Kidney (tissue), 14 donors: ENCODE measurements around the gene STAP2. TPM values are rescaled to one million over a fixed set of nuclear protein-coding genes. Genes with fewer than 3 reads are reported as not detected.
"Not testable (repeated sequence)": the region's sequence is repeated elsewhere in the genome, so short reads cannot be mapped to it uniquely, and the experiment has no call there.

Source experiments
- DNase-seq, 5 donors: peaks; one replicate each; pipeline ENCODE4 v3.0.0-alpha.2; 2013 to 2020
- FAIRE-seq: peaks from 2 replicates; lab custom pipeline; 2012; peaks lifted over from hg19 to GRCh38; lab: Jason Lieb, UNC
- H3K27ac ChIP-seq, 2 donors: one replicate each; pipeline ENCODE4 v1.7.0; 2013; ENCODE audit warnings: low read depth in 2 of 2, low read length in 2 of 2, inconsistent platforms in 1 of 2
- H3K27me3 ChIP-seq: one replicate; pipeline ENCODE4 v1.7.1; 2013; ENCODE audit warnings: low read length, inconsistent platforms; ENCODE audit not compliant: control insufficient read depth, insufficient read depth
- H3K36me3 ChIP-seq, 3 donors: one replicate each; pipeline versions ENCODE4 v1.7.0 to v1.7.1; 2013; ENCODE audit warnings: low read length in 3 of 3, control low read depth in 1 of 3, inconsistent platforms in 1 of 3; ENCODE audit not compliant: insufficient read depth in 3 of 3, control insufficient read depth in 2 of 3
- H3K4me1 ChIP-seq, 3 donors: one replicate each; pipeline versions ENCODE4 v1.7.0 to v1.7.1; 2013; ENCODE audit warnings: low read length in 3 of 3, inconsistent platforms in 1 of 3, low read depth in 1 of 3; ENCODE audit not compliant: control insufficient read depth in 2 of 3, insufficient read depth in 2 of 3
- H3K4me3 ChIP-seq, 3 donors: one replicate each; pipeline versions ENCODE4 v1.7.0 to v1.8.1; 2013; ENCODE audit warnings: low read length in 3 of 3, control low read depth in 1 of 3, inconsistent platforms in 1 of 3
- H3K9ac ChIP-seq, 3 donors: one replicate each; pipeline versions ENCODE4 v1.7.0 to v1.7.1; 2013; ENCODE audit warnings: low read length in 3 of 3, control low read depth in 1 of 3, inconsistent platforms in 1 of 3
- H3K9me3 ChIP-seq, 3 donors: one replicate each; pipeline versions ENCODE4 v1.7.0 to v1.7.1; 2013; ENCODE audit warnings: low read length in 3 of 3, control low read depth in 1 of 3, inconsistent platforms in 1 of 3; ENCODE audit not compliant: control insufficient read depth in 2 of 3, insufficient read depth in 1 of 3
- intact Hi-C: fragments of 100-400 bp; cut with DNase I; formaldehyde crosslinking; loops from one replicate; pipeline ENCODE4 v1.11.1; 2022
- polyA plus RNA-seq: library from polyadenylated mRNA; stranded (reverse); fragments of 350-450 nt; fragmentation: Illumina TruSeq; extraction: RNeasy Lipid Tissue Mini Kit (QIAGEN cat#74804); gene quantifications from one replicate; pipeline ENCODE4 v1.2.3, GENCODE V29; 2014; ENCODE audit warnings: low read depth, low replicate concordance; ENCODE audit not compliant: insufficient read depth
- total RNA-seq: library from RNA; stranded (reverse); fragmentation: NEBNext Ultra II Directional; extraction: Animal tissue kit (Norgen Biotek cat#: 25700); gene quantifications from one replicate; pipeline ENCODE4 v1.2.1, GENCODE V29; 2021
- TF ChIP-seq, protein P1 (sequence below): IDR thresholded peaks from 3 replicates; pipeline ENCODE4 v1.5.1; 2012; ENCODE audit warnings: mild to moderate bottlenecking, moderate library complexity, borderline replicate concordance; ENCODE audit not compliant: insufficient read depth; ENCODE audit errors: extremely low read depth
- donor health status: control.
- donor health status: control.
- donor health status: control.
- donor health status: control.
- donor health status: control.
- donor health status: DM: yes; HTN: yes; CAD: no.
- donor health status: Normal renal cell carcinoma (clear cell type).

Gene STAP2
- total and polyA plus RNA-seq, 2 donors from 2014 or later, result 32.3 to 61.5 TPM

DNA sequence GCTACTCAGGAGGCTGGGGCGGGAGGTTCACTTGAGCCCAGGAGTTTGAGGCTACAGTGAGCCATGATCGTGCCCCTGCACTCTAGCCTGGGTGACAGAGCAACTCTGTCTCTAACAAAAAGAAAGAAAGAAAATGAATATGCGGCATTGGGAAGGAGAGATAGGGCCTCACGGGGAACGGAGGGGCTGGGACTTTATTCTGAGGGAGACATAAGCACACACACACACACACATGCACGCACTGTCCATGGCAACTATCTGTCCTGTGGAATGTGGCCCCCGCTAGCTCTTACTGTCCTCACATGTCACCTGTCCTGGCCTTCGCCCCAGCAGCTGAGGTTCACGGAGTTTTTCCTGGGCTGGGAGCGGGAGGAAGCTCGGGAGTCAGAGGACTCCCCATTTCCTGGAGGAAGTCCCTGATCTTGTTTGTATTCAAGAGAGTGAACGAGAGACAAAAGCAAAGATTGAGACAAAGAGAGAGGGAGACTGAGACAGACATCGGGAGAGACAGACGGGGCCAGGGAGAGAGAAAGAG lies 654 bp downstream of the STAP2 start:
- Histone ChIP-seq H3K36me3 (no peaks in the 10 kb centered on the region), H3K27me3 (no peaks in the 10 kb centered on the region), H3K9ac (peak overlapping the region; percentile 55 to 90 (median 55)), H3K4me1 (peaks cover 0 to 7% (median 3%) of the 10 kb centered on the region in 3 donors), H3K9me3 (no peaks in the 10 kb centered on the region), H3K4me3 (peak overlapping the region; percentile 46 to 86 (median 63)), H3K27ac (peak overlapping the region in 1 of 2 donors; percentile 33)
- intact Hi-C loops, result no loop called here
- DNase-seq (peak in 4 of 5 donors; percentile 38 to 67 (median 64)), FAIRE-seq (no peak)
- TF ChIP-seq, protein P1, sequence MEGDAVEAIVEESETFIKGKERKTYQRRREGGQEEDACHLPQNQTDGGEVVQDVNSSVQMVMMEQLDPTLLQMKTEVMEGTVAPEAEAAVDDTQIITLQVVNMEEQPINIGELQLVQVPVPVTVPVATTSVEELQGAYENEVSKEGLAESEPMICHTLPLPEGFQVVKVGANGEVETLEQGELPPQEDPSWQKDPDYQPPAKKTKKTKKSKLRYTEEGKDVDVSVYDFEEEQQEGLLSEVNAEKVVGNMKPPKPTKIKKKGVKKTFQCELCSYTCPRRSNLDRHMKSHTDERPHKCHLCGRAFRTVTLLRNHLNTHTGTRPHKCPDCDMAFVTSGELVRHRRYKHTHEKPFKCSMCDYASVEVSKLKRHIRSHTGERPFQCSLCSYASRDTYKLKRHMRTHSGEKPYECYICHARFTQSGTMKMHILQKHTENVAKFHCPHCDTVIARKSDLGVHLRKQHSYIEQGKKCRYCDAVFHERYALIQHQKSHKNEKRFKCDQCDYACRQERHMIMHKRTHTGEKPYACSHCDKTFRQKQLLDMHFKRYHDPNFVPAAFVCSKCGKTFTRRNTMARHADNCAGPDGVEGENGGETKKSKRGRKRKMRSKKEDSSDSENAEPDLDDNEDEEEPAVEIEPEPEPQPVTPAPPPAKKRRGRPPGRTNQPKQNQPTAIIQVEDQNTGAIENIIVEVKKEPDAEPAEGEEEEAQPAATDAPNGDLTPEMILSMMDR, result no peak

GRCh38 chr19:4334929-4335570 lies 3.6 kb downstream of the STAP2 start:
- H3K36me3 ChIP-seq, result no peaks in the 10 kb centered on the region
- H3K9me3 ChIP-seq, result no peaks in the 10 kb centered on the region
- no peak overlapping the region for H3K9ac ChIP-seq
- no peaks in the 10 kb centered on the region for H3K27me3 ChIP-seq
- intact Hi-C loops, result no loop called here
- FAIRE-seq, result no peak
- H3K4me3 ChIP-seq, result no peak overlapping the region
- H3K4me1 ChIP-seq, result peaks cover 0 to 3% (median 0%) of the 10 kb centered on the region in 3 donors
- DNase-seq, result no peak
- TF ChIP-seq, protein P1, result no peak
- H3K27ac ChIP-seq, result no peak overlapping the region

- FAIRE-seq, result no peak
- Histone ChIP-seq H3K9ac (no peak overlapping the region), H3K4me1 (peaks cover 0 to 7% (median 0%) of the 10 kb centered on the region in 3 donors), H3K27ac (no peak overlapping the region), H3K27me3 (no peaks in the 10 kb centered on the region), H3K4me3 (no peak overlapping the region), H3K9me3 (no peaks in the 10 kb centered on the region), H3K36me3 (no peaks in the 10 kb centered on the region)
- no peak for DNase-seq
- TF ChIP-seq, protein P1, result no peak
- intact Hi-C loops, result no loop called here
These were observed 8.8 kb downstream of the STAP2 start for GRCh38 chr19:4329858-4330257.

GRCh38 chr19:4328991-4329681 lies 9.5 kb downstream of the STAP2 start:
- not testable (repeated sequence) for FAIRE-seq

More at GRCh38 chr19:4328991-4329681, 9.5 kb downstream of the STAP2 start:
- H3K9me3 ChIP-seq, H3K27ac ChIP-seq, H3K9ac ChIP-seq, H3K4me1 ChIP-seq, H3K36me3 ChIP-seq, H3K27me3 ChIP-seq, intact Hi-C loops: not testable (repeated sequence)
- peak in 1 of 5 donors; percentile 85 for DNase-seq
- H3K4me3 ChIP-seq, result peak overlapping the region; percentile 32 to 58 (median 48)
